Measurements from ENCODE around the gene AGAP1. TPM values are rescaled to one million over a fixed set of nuclear protein-coding genes. Genes with fewer than 3 reads are reported as not detected.

Gene AGAP1
- total RNA-seq, 1 experiment from 2014 or later: 25.8 TPM

DNA sequence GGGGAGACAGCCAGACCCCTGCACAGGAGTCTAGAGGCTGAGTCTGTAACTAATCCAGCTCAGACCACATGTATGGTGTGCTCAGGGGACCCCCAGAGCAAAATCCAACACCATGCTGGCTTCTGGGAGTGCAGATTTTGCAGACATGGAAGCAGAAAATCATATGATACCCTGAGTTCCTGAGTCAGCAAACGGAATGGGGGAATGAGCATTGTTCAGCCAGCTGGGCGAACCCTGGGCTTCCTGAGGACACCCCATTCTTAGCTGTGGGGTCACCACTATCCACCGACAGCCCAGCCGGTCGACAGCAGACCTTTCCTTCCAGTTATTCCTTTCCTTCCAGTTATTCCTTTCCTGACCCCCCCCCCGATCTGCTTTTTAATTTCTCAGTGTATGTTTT lies 351.4 kb downstream of the AGAP1 start:
- H3T11ph ChIP-seq (ENCODE audit: low read length): no peak overlapping the region
- H2BK20ac ChIP-seq (ENCODE audit: low read depth, low read length, poor library complexity, severe bottlenecking): no peak overlapping the region
- no peak overlapping the region for H2AFZ ChIP-seq (ENCODE audit: low read length)
- WGBS (ENCODE audit: extremely low coverage, insufficient read length, low lambda C conversion rate): no CpG with 5 or more reads among the region's 6 CpGs
- Mint-ChIP-seq H3K27ac (peak overlapping the region in 2 of 3 experiments; percentile 4 to 71; a peak in 1 of 7 replicates), H3K36me3 (ENCODE audit: insufficient read depth in 1 of 3, low read depth in 3 of 3) (0 out of 7 replicates have a peak, but pooled peaks cover 0 to 2% (median 0%) of the 10 kb centered on the region in 3 experiments), H3K27me3 (ENCODE audit: low read depth) (no peaks in the 10 kb centered on the region), H3K4me3 (no peak overlapping the region), H3K4me1 (peaks cover 12 to 17% of the 10 kb centered on the region in 2 experiments), H3K9me3 (no peaks in the 10 kb centered on the region)
- no peak overlapping the region for H3K56ac ChIP-seq (ENCODE audit: insufficient read length, low read depth, low read length)
- TF ChIP-seq, protein P1, sequence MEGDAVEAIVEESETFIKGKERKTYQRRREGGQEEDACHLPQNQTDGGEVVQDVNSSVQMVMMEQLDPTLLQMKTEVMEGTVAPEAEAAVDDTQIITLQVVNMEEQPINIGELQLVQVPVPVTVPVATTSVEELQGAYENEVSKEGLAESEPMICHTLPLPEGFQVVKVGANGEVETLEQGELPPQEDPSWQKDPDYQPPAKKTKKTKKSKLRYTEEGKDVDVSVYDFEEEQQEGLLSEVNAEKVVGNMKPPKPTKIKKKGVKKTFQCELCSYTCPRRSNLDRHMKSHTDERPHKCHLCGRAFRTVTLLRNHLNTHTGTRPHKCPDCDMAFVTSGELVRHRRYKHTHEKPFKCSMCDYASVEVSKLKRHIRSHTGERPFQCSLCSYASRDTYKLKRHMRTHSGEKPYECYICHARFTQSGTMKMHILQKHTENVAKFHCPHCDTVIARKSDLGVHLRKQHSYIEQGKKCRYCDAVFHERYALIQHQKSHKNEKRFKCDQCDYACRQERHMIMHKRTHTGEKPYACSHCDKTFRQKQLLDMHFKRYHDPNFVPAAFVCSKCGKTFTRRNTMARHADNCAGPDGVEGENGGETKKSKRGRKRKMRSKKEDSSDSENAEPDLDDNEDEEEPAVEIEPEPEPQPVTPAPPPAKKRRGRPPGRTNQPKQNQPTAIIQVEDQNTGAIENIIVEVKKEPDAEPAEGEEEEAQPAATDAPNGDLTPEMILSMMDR (conservative IDR thresholded peaks at IDR 0.05): no peak
- H2BK120ac ChIP-seq (ENCODE audit: low read depth, low read length, poor library complexity, severe bottlenecking): no peak overlapping the region
- no peak overlapping the region for H4K5ac ChIP-seq (ENCODE audit: insufficient read length, low read depth, low read length)
- H2AK5ac ChIP-seq (ENCODE audit: insufficient read length, low read length): no peak overlapping the region
- no peak overlapping the region for H3K14ac ChIP-seq (ENCODE audit: insufficient read depth, low read length)
- H3K9me3 ChIP-seq (ENCODE audit: control insufficient read depth, low read depth, low read length): no peaks in the 10 kb centered on the region
- no peak overlapping the region for H4K91ac ChIP-seq (ENCODE audit: insufficient read length, low read depth, low read length)
- no peak overlapping the region for H3K27ac ChIP-seq (ENCODE audit: insufficient read length, low read depth, low read length)
- H2BK15ac ChIP-seq (ENCODE audit: low read depth, low read length): no peak overlapping the region
- H3K23me2 ChIP-seq (ENCODE audit: insufficient read length, low read depth, low read length, poor library complexity, severe bottlenecking): no peaks in the 10 kb centered on the region
- H2BK5ac ChIP-seq (ENCODE audit: insufficient read length, low read length): no peak overlapping the region
- H3K9ac ChIP-seq (ENCODE audit: extremely low read depth, insufficient read length, low read length): no peak overlapping the region
- H2BK12ac ChIP-seq (ENCODE audit: insufficient read length, low read depth, low read length): no peak overlapping the region
- H3K4me2 ChIP-seq (ENCODE audit: insufficient read depth, insufficient read length, low read length): no peak overlapping the region
- no peak overlapping the region for H4K8ac ChIP-seq (replicated peaks; ENCODE audit: insufficient read length, low read depth, low read length)
- no peak overlapping the region for H3K18ac ChIP-seq (ENCODE audit: insufficient read length, low read depth, low read length)
- no peak overlapping the region for H3K23ac ChIP-seq (ENCODE audit: insufficient read length, low read depth, low read length)
- H3K27me3 ChIP-seq (ENCODE audit: insufficient read depth, low read length): no peaks in the 10 kb centered on the region
- no peaks in the 10 kb centered on the region for H4K20me1 ChIP-seq (ENCODE audit: control insufficient read depth, insufficient read depth, insufficient read length)
- no peak for DNase-seq
- no peaks in the 10 kb centered on the region for H3K79me2 ChIP-seq (ENCODE audit: insufficient read depth, low read length)
- no peak overlapping the region for H3K4ac ChIP-seq (ENCODE audit: low read depth, low read length)
- no peaks in the 10 kb centered on the region for H3K4me1 ChIP-seq (ENCODE audit: insufficient read depth, low read length)
- no peaks in the 10 kb centered on the region for H3K79me1 ChIP-seq (ENCODE audit: insufficient read depth, low read depth, low read length, poor library complexity, severe bottlenecking)

Data from H9 (cell line).